LHCN-M2 (cell line): ENCODE measurements around the gene CIDEC. TPM values are rescaled to one million over a fixed set of nuclear protein-coding genes. Genes with fewer than 3 reads are reported as not detected.
A peak's percentile ranks its signal among the peaks of the same experiment; 100 is the strongest.

Experiments used
- DNase-seq: peaks from one replicate; pipeline ENCODE4 v3.0.0-alpha.2; 2012; ENCODE audit warnings: low read depth
- polyA plus RNA-seq: library from polyadenylated mRNA; unstranded; fragments of >200 nt; gene quantifications from one replicate; pipeline ENCODE4 v1.2.1, GENCODE V29; 2012; ENCODE audit warnings: missing spikeins
- total RNA-seq: library from RNA; depleted of rRNA; stranded (reverse); fragments of >200 nt; gene quantifications from 2 replicates; pipeline ENCODE4 v1.2.3, GENCODE V29; 2014; rRNA removed

The CIDEC gene
- not detected in 2 replicates for total RNA-seq
- polyA plus RNA-seq, result 0.07 TPM

GRCh38 chr3:9879830-9880549 is at the start of gene CIDEC:
CIDEC (minus strand) TSS chr3:9880253; CDS start chr3:9878486, 1,767 bp downstream.
- DNase-seq, result no peak

GRCh38 chr3:9928158-9928557 is 48.1 kb upstream of the CIDEC start:
- DNase-seq, result no peak

- no peak for DNase-seq
Measured at GRCh38 chr3:9918261-9919038, 38.4 kb upstream of the CIDEC start.

- DNase-seq, result no peak
Measured at GRCh38 chr3:9917820-9918219, 37.8 kb upstream of the CIDEC start.

- DNase-seq, result peak; percentile 88
Measured at GRCh38 chr3:9916734-9917680, 37.0 kb upstream of the CIDEC start, which contains the start of gene IL17RC. IL17RC (plus strand) TSS chr3:9917098; CDS start chr3:9917316, 218 bp downstream.

GRCh38 chr3:9916346-9916733 is 36.3 kb upstream of the CIDEC start:
- DNase-seq, result peak; percentile 59

GRCh38 chr3:9915254-9916141 is 35.4 kb upstream of the CIDEC start:
- DNase-seq, result peak; percentile 65

GRCh38 chr3:9914559-9915253 is 34.7 kb upstream of the CIDEC start:
- no peak for DNase-seq

- no peak for DNase-seq
Measured at GRCh38 chr3:9914011-9914410, 34.0 kb upstream of the CIDEC start.

- no peak for DNase-seq
Measured at GRCh38 chr3:9913601-9914000, 33.5 kb upstream of the CIDEC start.

GRCh38 chr3:9912294-9912935 is 32.4 kb upstream of the CIDEC start:
- peak; percentile 78 for DNase-seq

- DNase-seq, result no peak
Measured at GRCh38 chr3:9911863-9912262, 31.8 kb upstream of the CIDEC start.

GRCh38 chr3:9909221-9910013 is 29.4 kb upstream of the CIDEC start:
- no peak for DNase-seq

GRCh38 chr3:9908286-9908685 is 28.2 kb upstream of the CIDEC start:
- no peak for DNase-seq

GRCh38 chr3:9906480-9906879 is 26.4 kb upstream of the CIDEC start:
- no peak for DNase-seq

- DNase-seq, result no peak
Measured at GRCh38 chr3:9903904-9904303, 23.9 kb upstream of the CIDEC start.

GRCh38 chr3:9903238-9903624 is 23.2 kb upstream of the CIDEC start:
- DNase-seq, result peak; percentile 43

GRCh38 chr3:9902372-9903237 is 22.6 kb upstream of the CIDEC start, which contains the start of gene IL17RE:
IL17RE (plus strand) TSS chr3:9902848; CDS start chr3:9902933, 85 bp downstream.
- no peak for DNase-seq
